Muscle of back (tissue), 11 donors: ENCODE results near the gene SLC3A2. TPM values are rescaled to one million over a fixed set of nuclear protein-coding genes. Genes with fewer than 3 reads are reported as not detected.
"Not testable (repeated sequence)": the region's sequence is repeated elsewhere in the genome, so short reads cannot be mapped to it uniquely, and the experiment has no call there.

Source experiments
- DNase-seq, 3 donors: peaks; one replicate each; pipeline versions ENCODE4 v3.0.0 to v3.0.0-alpha.2; 2013
- polyA plus RNA-seq, 10 donors: library from polyadenylated mRNA; unstranded; fragments of 120-200 nt; gene quantifications; one replicate each; pipeline ENCODE4 v1.2.1, GENCODE V29; 2013; ENCODE audit not compliant: insufficient read length in 10 of 10

The SLC3A2 gene
- polyA plus RNA-seq, 10 donors: 33.4 to 60.9 (median 42.8) TPM

GRCh38 chr11:62925745-62926679, 45.3 kb downstream of the SLC3A2 start:
- peak in 1 of 3 donors; percentile 61 for DNase-seq

- DNase-seq: no peak
These were observed 46.2 kb downstream of the SLC3A2 start for GRCh38 chr11:62926680-62927455.

GRCh38 chr11:62928011-62928410, 47.3 kb downstream of the SLC3A2 start:
- DNase-seq: no peak

GRCh38 chr11:62930157-62930556, 49.5 kb downstream of the SLC3A2 start:
- peak; percentile 30 to 84 (median 74) for DNase-seq

- DNase-seq: peak in 1 of 3 donors; percentile 41
These were observed 50.0 kb downstream of the SLC3A2 start for GRCh38 chr11:62930666-62931065.

- DNase-seq: no peak
These were observed 51.0 kb downstream of the SLC3A2 start for GRCh38 chr11:62931499-62932278.

- no peak for DNase-seq
These were observed 52.6 kb downstream of the SLC3A2 start for GRCh38 chr11:62933285-62933684.

GRCh38 chr11:62933750-62934495, 53.2 kb downstream of the SLC3A2 start:
- DNase-seq: no peak

- no peak for DNase-seq
These were observed 53.7 kb downstream of the SLC3A2 start for GRCh38 chr11:62934496-62934785.

- not testable (repeated sequence) for DNase-seq
These were observed 56.8 kb downstream of the SLC3A2 start for GRCh38 chr11:62937528-62937927.

Other genes starting within 250 kb of the SLC3A2 start
- 100 to 1,000 TPM; 145 to 211 (median 165) TPM for gene GANAB, start 234.3 kb upstream of the SLC3A2 start, polyA plus RNA-seq
- gene INTS5, start 227.6 kb upstream of the SLC3A2 start, polyA plus RNA-seq: 10 to 100 TPM in 6 of 10 donors, 1 to 10 TPM in 4; 9.0 to 13.9 (median 11.1) TPM
- gene C11orf98, start 215.7 kb upstream of the SLC3A2 start, polyA plus RNA-seq: 10 to 100 TPM; 30.0 to 44.8 (median 33.0) TPM
- 1 to 10 TPM; 1.8 to 4.9 (median 3.1) TPM for gene CSKMT, start 215.6 kb upstream of the SLC3A2 start, polyA plus RNA-seq
- 1 to 10 TPM; 4.5 to 8.3 (median 5.7) TPM for gene UQCC3, start 209.2 kb upstream of the SLC3A2 start, polyA plus RNA-seq
- gene LBHD1, start 208.6 kb upstream of the SLC3A2 start, polyA plus RNA-seq: 1 to 10 TPM; 3.0 to 8.4 (median 6.6) TPM
- 100 to 1,000 TPM in 9 of 10 donors, 10 to 100 TPM in 1; 96.1 to 155 (median 130) TPM for gene UBXN1, start 201.8 kb upstream of the SLC3A2 start, polyA plus RNA-seq
- 10 to 100 TPM; 12.8 to 31.1 (median 20.4) TPM for gene LRRN4CL, start 191.4 kb upstream of the SLC3A2 start, polyA plus RNA-seq
- gene BSCL2, start 173.5 kb upstream of the SLC3A2 start, polyA plus RNA-seq: 10 to 100 TPM; 15.1 to 24.5 (median 22.0) TPM
- 1 to 10 TPM in 2 of 10 donors, under 1 TPM in 5, not detected in 3; 0.35 to 1.5 (median 0.66) TPM for gene GNG3, start 173.2 kb upstream of the SLC3A2 start, polyA plus RNA-seq
- 10 to 100 TPM; 40.7 to 61.0 (median 47.6) TPM for gene HNRNPUL2, start 153.4 kb upstream of the SLC3A2 start, polyA plus RNA-seq
- gene TTC9C, start 152.4 kb upstream of the SLC3A2 start, polyA plus RNA-seq: 10 to 100 TPM; 22.8 to 32.2 (median 30.1) TPM
- gene ZBTB3, start 126.7 kb upstream of the SLC3A2 start, polyA plus RNA-seq: 1 to 10 TPM; 3.2 to 5.1 (median 3.9) TPM
- 100 to 1,000 TPM in 1 of 10 donors, 10 to 100 TPM in 9; 81.9 to 102 (median 89.2) TPM for gene POLR2G, start 119.3 kb upstream of the SLC3A2 start, polyA plus RNA-seq
- gene TAF6L, start 109.5 kb upstream of the SLC3A2 start, polyA plus RNA-seq: 10 to 100 TPM; 11.5 to 16.6 (median 14.2) TPM
- 10 to 100 TPM; 24.7 to 29.1 (median 27.6) TPM for gene TMEM179B, start 93.5 kb upstream of the SLC3A2 start, polyA plus RNA-seq
- gene TMEM223, start 88.9 kb upstream of the SLC3A2 start, polyA plus RNA-seq: 10 to 100 TPM; 10.6 to 17.0 (median 15.2) TPM
- gene NXF1, start 75.5 kb upstream of the SLC3A2 start, polyA plus RNA-seq: 10 to 100 TPM; 59.6 to 85.7 (median 65.7) TPM
- gene STX5, start 48.8 kb upstream of the SLC3A2 start, polyA plus RNA-seq: 10 to 100 TPM; 32.7 to 42.6 (median 35.0) TPM
- not detected for gene TEX54, start 48.1 kb upstream of the SLC3A2 start, polyA plus RNA-seq
- gene WDR74, start 41.3 kb upstream of the SLC3A2 start, polyA plus RNA-seq: 10 to 100 TPM; 25.5 to 35.1 (median 31.0) TPM
- under 1 TPM in 4 of 10 donors, not detected in 6; 0.05 to 0.49 (median 0.24) TPM for gene CHRM1, start 40.5 kb downstream of the SLC3A2 start, polyA plus RNA-seq
- under 1 TPM in 3 of 10 donors, not detected in 7; 0.07 to 0.10 (median 0.10) TPM for gene SLC22A6, start 104.1 kb downstream of the SLC3A2 start, polyA plus RNA-seq
- gene SLC22A8, start 134.9 kb downstream of the SLC3A2 start, polyA plus RNA-seq: under 1 TPM in 1 of 10 donors, not detected in 9; 0.18 TPM